ENCODE data around the gene TAS2R20. TPM values are rescaled to one million over a fixed set of nuclear protein-coding genes. Genes with fewer than 3 reads are reported as not detected.

Gene TAS2R20
- polyA plus RNA-seq, 1 of the 3 experiments (the other 2 are of a cell fraction): 0.33 TPM

DNA sequence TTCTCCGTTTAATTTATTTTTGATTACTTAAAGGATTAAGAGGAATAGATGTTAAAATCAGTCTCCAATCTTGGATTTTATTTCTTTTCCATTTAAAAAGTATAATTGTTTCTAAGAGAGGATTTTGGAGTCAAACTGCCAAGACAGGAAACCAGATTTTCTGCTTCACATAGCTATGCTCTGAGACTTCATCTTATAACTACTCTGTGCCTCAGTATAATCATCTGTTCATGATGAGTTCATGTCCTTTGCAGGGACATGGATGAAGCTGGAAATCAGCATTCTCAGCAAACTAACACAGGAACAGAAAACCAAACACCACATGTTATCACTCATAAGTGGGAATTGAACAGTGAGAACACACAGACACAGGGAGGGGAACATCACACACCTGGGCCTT, 42.1 kb upstream of the TAS2R20 start:
- DNase-seq: no peak
- POLR2A ChIA-PET: no interaction called here
- no peak overlapping the region for H2AFZ ChIP-seq (ENCODE audit: low read depth)
- H3K4me2 ChIP-seq: no peak overlapping the region
- TF ChIP-seq, protein P1, sequence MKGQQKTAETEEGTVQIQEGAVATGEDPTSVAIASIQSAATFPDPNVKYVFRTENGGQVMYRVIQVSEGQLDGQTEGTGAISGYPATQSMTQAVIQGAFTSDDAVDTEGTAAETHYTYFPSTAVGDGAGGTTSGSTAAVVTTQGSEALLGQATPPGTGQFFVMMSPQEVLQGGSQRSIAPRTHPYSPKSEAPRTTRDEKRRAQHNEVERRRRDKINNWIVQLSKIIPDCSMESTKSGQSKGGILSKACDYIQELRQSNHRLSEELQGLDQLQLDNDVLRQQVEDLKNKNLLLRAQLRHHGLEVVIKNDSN (IDR thresholded peaks at IDR 0.05; ENCODE audit: borderline replicate concordance, low read depth): no peak
- TF ChIP-seq SIN3A (IDR thresholded peaks at IDR 0.05; ENCODE audit: borderline replicate concordance, low read depth, low read length) (no peak), GATA2 (CRISPR knock-in tag; IDR thresholded peaks at IDR 0.05) (no peak), NRF1 (IDR thresholded peaks at IDR 0.05; ENCODE audit: low read depth, low read length) (no peak), RFX5 (IDR thresholded peaks at IDR 0.05; ENCODE audit: low read length) (no peak), FOXJ3 (CRISPR knock-in tag; IDR thresholded peaks at IDR 0.05) (no peak), FOXM1 (IDR thresholded peaks at IDR 0.05; ENCODE audit: low read depth) (no peak), GABPA (IDR thresholded peaks at IDR 0.05; ENCODE audit: low read depth) (no peak), TAF1 (IDR thresholded peaks at IDR 0.05; ENCODE audit: borderline replicate concordance, low read depth, low read length) (no peak)
- TF ChIP-seq, protein P2, sequence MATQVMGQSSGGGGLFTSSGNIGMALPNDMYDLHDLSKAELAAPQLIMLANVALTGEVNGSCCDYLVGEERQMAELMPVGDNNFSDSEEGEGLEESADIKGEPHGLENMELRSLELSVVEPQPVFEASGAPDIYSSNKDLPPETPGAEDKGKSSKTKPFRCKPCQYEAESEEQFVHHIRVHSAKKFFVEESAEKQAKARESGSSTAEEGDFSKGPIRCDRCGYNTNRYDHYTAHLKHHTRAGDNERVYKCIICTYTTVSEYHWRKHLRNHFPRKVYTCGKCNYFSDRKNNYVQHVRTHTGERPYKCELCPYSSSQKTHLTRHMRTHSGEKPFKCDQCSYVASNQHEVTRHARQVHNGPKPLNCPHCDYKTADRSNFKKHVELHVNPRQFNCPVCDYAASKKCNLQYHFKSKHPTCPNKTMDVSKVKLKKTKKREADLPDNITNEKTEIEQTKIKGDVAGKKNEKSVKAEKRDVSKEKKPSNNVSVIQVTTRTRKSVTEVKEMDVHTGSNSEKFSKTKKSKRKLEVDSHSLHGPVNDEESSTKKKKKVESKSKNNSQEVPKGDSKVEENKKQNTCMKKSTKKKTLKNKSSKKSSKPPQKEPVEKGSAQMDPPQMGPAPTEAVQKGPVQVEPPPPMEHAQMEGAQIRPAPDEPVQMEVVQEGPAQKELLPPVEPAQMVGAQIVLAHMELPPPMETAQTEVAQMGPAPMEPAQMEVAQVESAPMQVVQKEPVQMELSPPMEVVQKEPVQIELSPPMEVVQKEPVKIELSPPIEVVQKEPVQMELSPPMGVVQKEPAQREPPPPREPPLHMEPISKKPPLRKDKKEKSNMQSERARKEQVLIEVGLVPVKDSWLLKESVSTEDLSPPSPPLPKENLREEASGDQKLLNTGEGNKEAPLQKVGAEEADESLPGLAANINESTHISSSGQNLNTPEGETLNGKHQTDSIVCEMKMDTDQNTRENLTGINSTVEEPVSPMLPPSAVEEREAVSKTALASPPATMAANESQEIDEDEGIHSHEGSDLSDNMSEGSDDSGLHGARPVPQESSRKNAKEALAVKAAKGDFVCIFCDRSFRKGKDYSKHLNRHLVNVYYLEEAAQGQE (IDR thresholded peaks at IDR 0.05; ENCODE audit: low read depth, low read length): no peak
- TF ChIP-seq, protein P3, sequence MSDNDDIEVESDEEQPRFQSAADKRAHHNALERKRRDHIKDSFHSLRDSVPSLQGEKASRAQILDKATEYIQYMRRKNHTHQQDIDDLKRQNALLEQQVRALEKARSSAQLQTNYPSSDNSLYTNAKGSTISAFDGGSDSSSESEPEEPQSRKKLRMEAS (IDR thresholded peaks at IDR 0.05; ENCODE audit: low read depth): no peak
- H3K9me2 ChIP-seq: no peaks in the 10 kb centered on the region
- no peaks in the 10 kb centered on the region; a peak in 1 of 4 replicates for H3K4me1 ChIP-seq (ENCODE audit: control insufficient read depth in 1 of 2, insufficient read depth in 2 of 2, low read depth in 1 of 2, low read length in 1 of 2)
- WGBS (ENCODE audit: low lambda C conversion rate): 67% methylated on average over 1 of the region's 1 CpG
- peaks cover 44% of the 10 kb centered on the region; the same call in 1 of the 2 replicates for H3K79me2 ChIP-seq (ENCODE audit: insufficient read depth)
- CTCF ChIA-PET: no interaction called here
- H3F3A ChIP-seq (replicated peaks; ENCODE audit: insufficient read depth): no peaks in the 10 kb centered on the region
- H3K27me3 ChIP-seq (ENCODE audit: insufficient read depth): no peaks in the 10 kb centered on the region
- no peaks in the 10 kb centered on the region for H3K9me3 ChIP-seq
- no peak overlapping the region for H3K9ac ChIP-seq
- H3K4me3 ChIP-seq (ENCODE audit: low read depth in 2 of 2, low read length in 1 of 2): no peak overlapping the region
- no peaks in the 10 kb centered on the region for H4K20me1 ChIP-seq (ENCODE audit: insufficient read depth)
- peaks cover 11 to 45% of the 10 kb centered on the region in 2 experiments for H3K36me3 ChIP-seq (replicated peaks in 1 of 2; ENCODE audit: control insufficient read depth in 1 of 2, insufficient read depth in 2 of 2, low read length in 1 of 2)
- no peak overlapping the region for H3K27ac ChIP-seq (ENCODE audit: low read depth in 2 of 2, low read length in 1 of 2)

DNA sequence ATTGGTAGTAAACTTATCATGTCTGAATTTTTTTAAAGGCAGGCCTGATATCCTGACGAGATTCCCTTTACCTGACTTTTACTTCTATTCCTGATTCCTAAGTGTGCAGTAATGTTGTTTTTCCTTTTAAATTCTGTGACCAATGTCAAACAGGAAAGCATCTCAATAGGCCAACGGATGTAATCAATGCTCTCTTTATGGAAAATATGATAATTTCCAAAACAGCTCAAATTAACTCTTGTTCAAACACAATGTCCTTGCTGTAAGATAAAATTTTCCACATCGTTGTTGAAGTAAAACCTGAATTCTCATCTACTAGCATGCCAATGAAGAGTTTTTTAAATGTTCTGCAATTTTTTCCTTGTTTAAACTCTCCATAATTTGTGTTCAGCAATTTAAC, 41.1 kb upstream of the TAS2R20 start:
- H2AFZ ChIP-seq (ENCODE audit: low read depth): no peak overlapping the region
- H3F3A ChIP-seq (replicated peaks; ENCODE audit: insufficient read depth): no peaks in the 10 kb centered on the region
- no peak overlapping the region for H3K27ac ChIP-seq (ENCODE audit: low read depth in 2 of 2, low read length in 1 of 2)
- no peaks in the 10 kb centered on the region for H3K27me3 ChIP-seq (ENCODE audit: insufficient read depth)
- H4K20me1 ChIP-seq (ENCODE audit: insufficient read depth): no peaks in the 10 kb centered on the region
- H3K4me1 ChIP-seq (ENCODE audit: control insufficient read depth in 1 of 2, insufficient read depth in 2 of 2, low read depth in 1 of 2, low read length in 1 of 2): no peaks in the 10 kb centered on the region; a peak in 1 of 4 replicates
- H3K4me2 ChIP-seq: no peak overlapping the region
- no peaks in the 10 kb centered on the region for H3K9me3 ChIP-seq
- DNase-seq: no peak
- ChIA-PET CTCF (no interaction called here), POLR2A (no interaction called here)
- no peak overlapping the region for H3K4me3 ChIP-seq (ENCODE audit: low read depth in 2 of 2, low read length in 1 of 2)
- peaks cover 34% of the 10 kb centered on the region; the same call in 1 of the 2 replicates for H3K79me2 ChIP-seq (ENCODE audit: insufficient read depth)
- TF ChIP-seq RFX5 (IDR thresholded peaks at IDR 0.05; ENCODE audit: low read length): no peak
- no peak for TF ChIP-seq TAF1 (IDR thresholded peaks at IDR 0.05; ENCODE audit: borderline replicate concordance, low read depth, low read length)
- no peak for TF ChIP-seq CHD2 (IDR thresholded peaks at IDR 0.05; ENCODE audit: low read length, partially characterized antibody)
- TF ChIP-seq, protein P2 (IDR thresholded peaks at IDR 0.05; ENCODE audit: low read depth, low read length): no peak
- TF ChIP-seq NFIC (IDR thresholded peaks at IDR 0.05; ENCODE audit: borderline replicate concordance): no peak
- no peak for TF ChIP-seq YY1 (IDR thresholded peaks at IDR 0.05; ENCODE audit: low read depth)
- TF ChIP-seq RXRA (IDR thresholded peaks at IDR 0.05; ENCODE audit: borderline replicate concordance, low read depth): no peak
- no peak for TF ChIP-seq SIN3A (IDR thresholded peaks at IDR 0.05; ENCODE audit: borderline replicate concordance, low read depth, low read length)
- 94% methylated on average over 3 of the region's 3 CpGs for WGBS (ENCODE audit: low lambda C conversion rate)
- H3K9ac ChIP-seq: no peak overlapping the region
- no peaks in the 10 kb centered on the region for H3K9me2 ChIP-seq
- H3K36me3 ChIP-seq (replicated peaks in 1 of 2; ENCODE audit: control insufficient read depth in 1 of 2, insufficient read depth in 2 of 2, low read length in 1 of 2): peaks cover 7 to 40% of the 10 kb centered on the region in 2 experiments
